PFSK-1 (cell line): ENCODE data around the gene RECQL5.

Experiments
- FOXP2 ChIP-seq: optimal IDR thresholded peaks from 2 replicates; pipeline ENCODE3; 2011; ENCODE audit warnings: borderline replicate concordance, control low read depth, inconsistent platforms; ENCODE audit not compliant: insufficient read depth; ENCODE audit errors: extremely low read length, extremely low read depth
- POLR2AphosphoS5 ChIP-seq: IDR thresholded peaks from 2 replicates; pipeline ENCODE4 v1.6.1; 2012; ENCODE audit warnings: low read depth, mild to moderate bottlenecking, control low read depth, low read length, moderate library complexity
- REST ChIP-seq, 2 experiments: IDR thresholded peaks; 2 replicates each; pipeline versions ENCODE4 v1.6.1 to v1.8.0; 2011 to 2012; ENCODE audit warnings: low read depth in 2 of 2, low read length in 2 of 2, control low read depth in 1 of 2, inconsistent platforms in 1 of 2, mild to moderate bottlenecking in 1 of 2, moderate library complexity in 1 of 2; ENCODE audit not compliant: insufficient read depth in 1 of 2
- SIN3A ChIP-seq: IDR thresholded peaks from 2 replicates; pipeline ENCODE4 v1.6.1; 2012; ENCODE audit warnings: mild to moderate bottlenecking, low read length, moderate library complexity, borderline replicate concordance; ENCODE audit not compliant: insufficient read depth
- TAF1 ChIP-seq: IDR thresholded peaks from 2 replicates; pipeline ENCODE4 v1.6.1; 2012; ENCODE audit warnings: low read length, control low read depth, borderline replicate concordance; ENCODE audit not compliant: insufficient read depth

The RECQL5 gene

GRCh38 chr17:75602644-75603043 lies 64.3 kb downstream of the RECQL5 start:
- TF ChIP-seq FOXP2 (no peak), TAF1 (no peak), POLR2AphosphoS5 (no peak), REST (IDR thresholded peaks at IDR 0.05; ENCODE audit: insufficient read depth in 1 of 2, low read depth in 2 of 2, low read length in 2 of 2) (no peak), SIN3A (no peak)

GRCh38 chr17:75601057-75601987 lies 65.6 kb downstream of the RECQL5 start:
- no peak for TF ChIP-seq POLR2AphosphoS5
- no peak for TF ChIP-seq TAF1
- TF ChIP-seq FOXP2, result no peak
- no peak for TF ChIP-seq REST (IDR thresholded peaks at IDR 0.05; ENCODE audit: insufficient read depth in 1 of 2, low read depth in 2 of 2, low read length in 2 of 2)
- no peak for TF ChIP-seq SIN3A

- TF ChIP-seq POLR2AphosphoS5, result no peak
- no peak for TF ChIP-seq SIN3A
- TF ChIP-seq TAF1, result no peak
- no peak for TF ChIP-seq FOXP2
- TF ChIP-seq REST (IDR thresholded peaks at IDR 0.05; ENCODE audit: insufficient read depth in 1 of 2, low read depth in 2 of 2, low read length in 2 of 2), result no peak
Measured at GRCh38 chr17:75596320-75597087, 70.5 kb downstream of the RECQL5 start.

GRCh38 chr17:75595920-75596313 lies 71.0 kb downstream of the RECQL5 start:
- TF ChIP-seq TAF1 (no peak), FOXP2 (no peak), REST (IDR thresholded peaks at IDR 0.05; ENCODE audit: insufficient read depth in 1 of 2, low read depth in 2 of 2, low read length in 2 of 2) (no peak), POLR2AphosphoS5 (no peak), SIN3A (no peak)
